Epithelial cell of alveolus of lung (primary cell): ENCODE results near the gene UPK3A. TPM values are rescaled to one million over a fixed set of nuclear protein-coding genes. Genes with fewer than 3 reads are reported as not detected.

Source experiments
- total RNA-seq: library from RNA; depleted of rRNA; stranded (reverse); fragments of >200 nt; gene quantifications from 2 replicates; pipeline ENCODE4 v1.2.1, GENCODE V29; 2015

Gene UPK3A
- not detected in 2 replicates for total RNA-seq

DNA sequence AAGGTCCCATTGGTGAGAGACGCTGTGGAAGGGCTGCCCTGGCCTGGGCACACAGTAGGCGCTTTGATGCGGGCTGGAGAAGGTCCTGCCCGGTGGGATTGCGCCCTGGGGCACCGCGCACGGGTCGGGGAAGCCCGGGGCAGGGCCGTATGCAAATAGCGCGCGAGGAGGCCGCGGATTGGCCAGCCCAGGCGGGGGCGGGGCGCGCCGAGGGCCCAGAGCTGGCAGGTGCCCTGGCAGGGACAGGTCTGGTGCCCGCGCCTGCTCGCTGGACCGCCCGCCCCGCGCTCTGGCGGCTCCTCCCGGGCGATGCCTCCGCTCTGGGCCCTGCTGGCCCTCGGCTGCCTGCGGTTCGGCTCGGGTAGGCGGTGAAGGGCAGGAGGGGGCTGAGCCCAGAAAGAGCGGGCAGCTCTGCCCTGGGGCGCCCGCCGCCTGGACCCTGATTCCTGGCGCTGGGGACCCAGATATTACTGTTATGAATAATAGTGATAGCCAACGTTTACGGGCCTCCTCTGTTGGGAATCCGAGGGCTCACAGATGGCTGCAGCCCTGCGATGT, at the start of gene UPK3A:
TSS of gene UPK3A (plus strand) at position 245 of the 558 bp plus-strand sequence. CDS start at position 310, 65 bp downstream.

DNA sequence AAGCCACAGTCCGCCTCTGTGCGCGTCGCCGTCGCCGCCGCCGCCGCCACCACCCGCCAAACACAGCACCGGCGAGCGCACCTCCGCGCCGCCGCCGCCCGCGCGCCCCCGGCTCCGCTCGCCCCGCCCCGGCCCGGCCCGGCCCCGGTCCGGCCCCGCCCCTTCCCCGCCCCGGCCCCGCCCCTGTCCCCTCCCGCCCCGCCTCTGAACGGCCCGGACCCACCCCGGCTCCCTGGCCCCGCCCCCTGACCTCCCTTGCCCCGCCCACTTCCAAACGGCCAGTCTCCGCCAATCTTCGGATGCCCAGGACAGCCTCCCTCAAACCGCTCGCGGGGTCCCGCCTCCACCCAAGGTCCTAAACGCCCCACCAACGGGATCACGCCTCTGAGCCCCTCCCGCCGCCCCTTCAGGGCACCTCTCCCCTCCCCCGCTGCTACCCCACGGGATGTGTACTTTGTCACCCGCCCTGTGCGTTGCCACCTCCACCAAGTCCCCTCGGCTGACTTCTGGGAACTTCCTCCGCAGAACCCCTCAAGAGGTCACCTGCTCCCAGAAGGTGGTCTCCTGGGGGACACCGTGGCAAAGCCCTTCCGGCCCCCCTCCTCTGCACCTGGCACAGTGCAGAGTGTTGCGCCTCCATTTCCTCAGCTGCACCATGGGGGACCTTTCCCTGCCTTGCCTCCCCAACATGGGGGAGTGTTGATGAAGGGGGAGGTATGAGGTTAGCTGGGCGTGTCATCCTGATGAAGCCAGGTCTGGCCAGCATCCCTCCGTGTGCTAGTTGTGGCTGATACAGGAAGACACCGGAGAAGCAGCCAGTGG, 43.7 kb upstream of the UPK3A start, which contains the start of gene KIAA0930:
TSS of gene KIAA0930 (minus strand) at position 85 of the 822 bp plus-strand sequence. CDS start 191 bp downstream, outside the sequence.

DNA sequence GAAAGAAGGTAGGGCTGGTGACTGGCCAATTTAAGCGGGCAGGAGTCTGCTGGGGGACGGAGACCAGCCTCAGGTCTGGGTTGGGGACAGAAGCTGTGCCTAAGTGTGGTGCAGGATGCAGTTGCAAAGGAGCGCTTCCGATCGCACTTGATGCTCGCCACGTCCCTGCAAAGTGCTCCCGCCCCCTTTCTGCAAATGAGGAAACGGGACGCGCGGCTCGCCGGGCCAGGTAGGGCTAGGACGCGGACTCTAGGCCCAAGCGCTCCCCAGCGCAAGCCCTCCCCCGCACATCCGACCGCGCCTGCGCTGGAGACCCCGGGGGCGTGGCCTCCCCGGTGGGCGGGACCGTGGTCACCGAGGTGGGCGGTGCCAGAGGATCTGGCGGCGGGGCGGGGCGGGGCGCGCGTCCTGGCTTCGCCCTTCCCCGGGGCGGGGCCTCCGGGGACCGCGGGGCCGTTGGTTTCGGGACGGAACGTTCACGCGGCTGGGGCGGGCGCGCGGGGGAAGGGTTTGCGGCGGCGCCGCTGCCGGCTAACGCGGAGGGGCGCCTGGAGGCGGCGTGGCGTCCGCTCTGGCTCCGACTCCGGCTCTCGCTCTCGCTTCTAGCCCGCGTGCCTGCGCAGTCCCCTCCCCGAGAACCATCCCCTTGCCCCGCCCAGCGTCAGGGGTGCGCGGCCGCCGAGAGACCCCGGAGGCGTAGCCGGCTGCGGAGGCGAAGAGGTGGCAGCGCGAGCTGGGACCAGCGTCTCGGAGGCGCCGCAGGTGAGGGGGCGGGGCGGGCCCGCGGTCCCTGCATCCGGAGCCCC, 24.9 kb downstream of the UPK3A start, which contains the start of gene FAM118A:
TSS of gene FAM118A (plus strand) at position 513 of the 806 bp plus-strand sequence. CDS start 12,446 bp downstream, outside the sequence.

Other genes with a start within 250 kb of the UPK3A start
- 47.6 and 76.9 TPM in 2 replicates for gene NUP50, start 121.0 kb upstream of the UPK3A start, total RNA-seq
- 25.2 and 29.3 TPM in 2 replicates for gene KIAA0930, start 44.1 kb upstream of the UPK3A start, total RNA-seq
- gene FAM118A, start 25.0 kb downstream of the UPK3A start, total RNA-seq, result 10.0 and 12.2 TPM in 2 replicates
- gene SMC1B, start 128.7 kb downstream of the UPK3A start, total RNA-seq, result not detected in 2 replicates
- 0.91 and 1.4 TPM in 2 replicates for gene RIBC2, start 128.7 kb downstream of the UPK3A start, total RNA-seq
- 113 and 416 TPM in 2 replicates for gene FBLN1, start 217.9 kb downstream of the UPK3A start, total RNA-seq